ENCODE measurements around the gene KCNQ4.

The KCNQ4 gene

DNA sequence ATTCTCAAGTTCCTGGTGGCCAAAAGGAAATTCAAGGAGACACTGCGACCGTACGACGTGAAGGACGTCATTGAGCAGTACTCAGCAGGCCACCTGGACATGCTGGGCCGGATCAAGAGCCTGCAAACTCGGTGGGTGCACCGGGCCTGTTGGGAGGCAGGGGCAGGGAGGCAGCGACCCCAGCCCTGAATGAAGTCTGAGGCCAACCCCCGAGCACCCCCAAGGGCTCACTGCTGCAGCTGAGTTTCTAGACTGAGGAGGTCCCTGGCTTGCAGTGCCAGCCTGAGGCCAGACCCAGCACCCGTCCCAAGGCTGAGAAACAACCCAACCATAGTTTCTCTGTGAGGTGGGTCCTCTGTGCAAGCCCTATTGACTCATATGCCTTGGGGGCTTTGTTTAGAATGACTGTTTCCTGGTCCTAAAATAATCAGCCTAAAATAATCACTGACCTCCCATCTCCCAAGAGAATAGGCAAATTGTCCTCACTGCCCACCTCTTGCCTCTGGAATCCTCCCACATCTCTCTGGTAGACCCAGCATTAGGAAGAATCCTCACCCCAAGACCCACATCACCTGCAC lies 51.5 kb downstream of the KCNQ4 start:
- Histone ChIP-seq H3K36me3 (ENCODE audit: insufficient read depth, low read length) (no peaks in the 10 kb centered on the region), H4K20me1 (ENCODE audit: insufficient read depth, low read length) (no peaks in the 10 kb centered on the region), H3F3A (ENCODE audit: insufficient read depth, low read length) (no peaks in the 10 kb centered on the region), H3K9me2 (ENCODE audit: low read depth, low read length) (no peaks in the 10 kb centered on the region), H3K27me3 (ENCODE audit: insufficient read depth, low read length) (no peaks in the 10 kb centered on the region), H3K4me2 (ENCODE audit: low read length) (no peak overlapping the region), H3K9ac (ENCODE audit: low read length) (no peak overlapping the region), H3K79me2 (ENCODE audit: insufficient read depth, low read length) (no peaks in the 10 kb centered on the region), H3K27ac (ENCODE audit: low read depth, low read length, poor library complexity, severe bottlenecking) (no peak overlapping the region), H3K9me3 (ENCODE audit: low read length) (no peaks in the 10 kb centered on the region), H3K4me3 (ENCODE audit: low read depth, low read length, poor library complexity, severe bottlenecking) (no peak overlapping the region), H3K4me1 (ENCODE audit: insufficient read depth, low read length, severe bottlenecking) (no peaks in the 10 kb centered on the region), H2AFZ (ENCODE audit: low read length) (no peak overlapping the region)
- no peak for TF ChIP-seq EZH2 (IDR thresholded peaks at IDR 0.05; ENCODE audit: borderline replicate concordance, low read length)
- TF ChIP-seq CTCF (IDR thresholded peaks at IDR 0.05; ENCODE audit: low read length): no peak

- TF ChIP-seq EZH2 (IDR thresholded peaks at IDR 0.05; ENCODE audit: borderline replicate concordance, low read length) (no peak), CTCF (IDR thresholded peaks at IDR 0.05; ENCODE audit: low read length) (no peak)
- Histone ChIP-seq H3K4me2 (ENCODE audit: low read length) (no peak overlapping the region), H3K9ac (ENCODE audit: low read length) (no peak overlapping the region), H3K27ac (ENCODE audit: low read depth, low read length, poor library complexity, severe bottlenecking) (no peak overlapping the region), H3K9me2 (ENCODE audit: low read depth, low read length) (no peaks in the 10 kb centered on the region), H3K4me3 (ENCODE audit: low read depth, low read length, poor library complexity, severe bottlenecking) (no peak overlapping the region), H3K9me3 (ENCODE audit: low read length) (no peaks in the 10 kb centered on the region), H3K4me1 (ENCODE audit: insufficient read depth, low read length, severe bottlenecking) (no peaks in the 10 kb centered on the region), H3K27me3 (ENCODE audit: insufficient read depth, low read length) (no peaks in the 10 kb centered on the region), H3K79me2 (ENCODE audit: insufficient read depth, low read length) (no peaks in the 10 kb centered on the region), H3K36me3 (ENCODE audit: insufficient read depth, low read length) (no peaks in the 10 kb centered on the region), H3F3A (ENCODE audit: insufficient read depth, low read length) (no peaks in the 10 kb centered on the region), H4K20me1 (ENCODE audit: insufficient read depth, low read length) (no peaks in the 10 kb centered on the region), H2AFZ (ENCODE audit: low read length) (no peak overlapping the region)
Observed at GRCh38 chr1:40836283-40836682, 52.7 kb downstream of the KCNQ4 start.

DNA sequence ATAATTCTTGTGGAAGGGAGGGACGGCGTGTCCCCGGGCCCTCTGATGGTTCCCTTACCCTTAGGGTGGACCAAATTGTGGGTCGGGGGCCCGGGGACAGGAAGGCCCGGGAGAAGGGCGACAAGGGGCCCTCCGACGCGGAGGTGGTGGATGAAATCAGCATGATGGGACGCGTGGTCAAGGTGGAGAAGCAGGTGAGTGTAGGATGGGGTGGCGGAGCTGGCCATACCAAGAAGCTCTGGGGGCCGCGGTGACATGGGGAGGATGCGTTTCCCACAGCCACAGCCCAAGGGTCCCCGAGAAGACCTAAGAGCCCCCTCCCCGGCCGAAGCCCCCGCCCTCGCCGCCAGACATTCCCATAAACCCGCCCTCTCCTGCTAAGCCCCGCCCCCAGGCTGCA lies 54.0 kb downstream of the KCNQ4 start:
- Histone ChIP-seq H3F3A (ENCODE audit: insufficient read depth, low read length) (no peaks in the 10 kb centered on the region), H2AFZ (ENCODE audit: low read length) (no peak overlapping the region), H3K4me3 (ENCODE audit: low read depth, low read length, poor library complexity, severe bottlenecking) (no peak overlapping the region), H3K9me2 (ENCODE audit: low read depth, low read length) (no peaks in the 10 kb centered on the region), H3K4me2 (ENCODE audit: low read length) (no peak overlapping the region), H3K4me1 (ENCODE audit: insufficient read depth, low read length, severe bottlenecking) (no peaks in the 10 kb centered on the region), H3K27ac (ENCODE audit: low read depth, low read length, poor library complexity, severe bottlenecking) (no peak overlapping the region), H3K9ac (ENCODE audit: low read length) (no peak overlapping the region), H3K9me3 (ENCODE audit: low read length) (no peaks in the 10 kb centered on the region), H4K20me1 (ENCODE audit: insufficient read depth, low read length) (no peaks in the 10 kb centered on the region), H3K36me3 (ENCODE audit: insufficient read depth, low read length) (no peaks in the 10 kb centered on the region), H3K27me3 (ENCODE audit: insufficient read depth, low read length) (peaks cover 5% of the 10 kb centered on the region; the same call in 1 of the 2 replicates), H3K79me2 (ENCODE audit: insufficient read depth, low read length) (no peaks in the 10 kb centered on the region)
- TF ChIP-seq EZH2 (IDR thresholded peaks at IDR 0.05; ENCODE audit: borderline replicate concordance, low read length) (no peak), CTCF (IDR thresholded peaks at IDR 0.05; ENCODE audit: low read length) (no peak)
